ENCODE measurements around the gene MPPED1. TPM values are rescaled to one million over a fixed set of nuclear protein-coding genes. Genes with fewer than 3 reads are reported as not detected.

MPPED1 gene
- total RNA-seq, 2 donors from 2014 or later: not detected

- WGBS, 2 donors: 74 to 100% methylated on average over 2 to 7 of the region's 7 CpGs
- H3K27me3 ChIP-seq: no peaks in the 10 kb centered on the region
- intact Hi-C loops (cut with DNase I): no loop called here
- TF ChIP-seq POLR2A (IDR thresholded peaks at IDR 0.05): no peak
- no peak for TF ChIP-seq CTCF (IDR thresholded peaks at IDR 0.05)
- no peak overlapping the region for H3K4me3 ChIP-seq
- ATAC-seq: no peak
- DNase-seq: no peak
- H3K4me1 ChIP-seq: no peaks in the 10 kb centered on the region
- H3K36me3 ChIP-seq (replicated peaks in 1 of 2; ENCODE audit: insufficient read depth in 1 of 2, low read depth in 2 of 2): no peaks in the 10 kb centered on the region
- no peak overlapping the region for H3K27ac ChIP-seq
- H3K9me3 ChIP-seq: no peaks in the 10 kb centered on the region
Measured at GRCh38 chr22:43477966-43478365, 66.2 kb downstream of the MPPED1 start.

GRCh38 chr22:43478621-43479300 lies 66.9 kb downstream of the MPPED1 start:
- H3K4me1 ChIP-seq: no peaks in the 10 kb centered on the region
- no peaks in the 10 kb centered on the region for H3K36me3 ChIP-seq (replicated peaks in 1 of 2; ENCODE audit: insufficient read depth in 1 of 2, low read depth in 2 of 2)
- ATAC-seq: no peak
- no peak for DNase-seq
- no peak overlapping the region for H3K4me3 ChIP-seq
- no peak overlapping the region for H3K27ac ChIP-seq
- no peaks in the 10 kb centered on the region for H3K9me3 ChIP-seq
- H3K27me3 ChIP-seq: no peaks in the 10 kb centered on the region
- 68 to 81% methylated on average over 16 to 21 of the region's 21 CpGs for WGBS, 2 donors
- no peak for TF ChIP-seq CTCF (IDR thresholded peaks at IDR 0.05)
- no peak for TF ChIP-seq POLR2A (IDR thresholded peaks at IDR 0.05)
- intact Hi-C loops (cut with DNase I): no loop called here

GRCh38 chr22:43479301-43479950 lies 67.6 kb downstream of the MPPED1 start:
- intact Hi-C loops (cut with DNase I): no loop called here
- 61 to 67% methylated on average over 7 of the region's 7 CpGs for WGBS, 2 donors
- H3K9me3 ChIP-seq: no peaks in the 10 kb centered on the region
- TF ChIP-seq CTCF (IDR thresholded peaks at IDR 0.05) (no peak), POLR2A (IDR thresholded peaks at IDR 0.05) (no peak)
- no peak overlapping the region for H3K27ac ChIP-seq
- no peaks in the 10 kb centered on the region for H3K36me3 ChIP-seq (replicated peaks in 1 of 2; ENCODE audit: insufficient read depth in 1 of 2, low read depth in 2 of 2)
- no peaks in the 10 kb centered on the region for H3K4me1 ChIP-seq
- no peak for DNase-seq
- no peaks in the 10 kb centered on the region for H3K27me3 ChIP-seq
- ATAC-seq: no peak
- H3K4me3 ChIP-seq: no peak overlapping the region

- Histone ChIP-seq H3K27me3 (no peaks in the 10 kb centered on the region), H3K4me3 (no peak overlapping the region), H3K36me3 (replicated peaks in 1 of 2; ENCODE audit: insufficient read depth in 1 of 2, low read depth in 2 of 2) (no peaks in the 10 kb centered on the region), H3K4me1 (no peaks in the 10 kb centered on the region), H3K9me3 (no peaks in the 10 kb centered on the region), H3K27ac (no peak overlapping the region)
- TF ChIP-seq POLR2A (IDR thresholded peaks at IDR 0.05) (no peak), CTCF (IDR thresholded peaks at IDR 0.05) (no peak)
- intact Hi-C loops (cut with DNase I): no loop called here
- ATAC-seq: no peak
- WGBS, 2 donors: 58 to 60% methylated on average over 6 to 7 of the region's 7 CpGs
- DNase-seq: no peak
Measured at GRCh38 chr22:43479962-43480361, 68.1 kb downstream of the MPPED1 start.

All from body of pancreas (tissue), 4 donors.